ENCODE data around the gene KLRK1.
"Not testable (repeated sequence)": the region's sequence is repeated elsewhere in the genome, so short reads cannot be mapped to it uniquely, and the experiment has no call there.

Gene KLRK1

GRCh38 chr12:10341892-10342509, 47.8 kb downstream of the KLRK1 start:
- no peak for TF ChIP-seq CTCF (IDR thresholded peaks at IDR 0.05; ENCODE audit: low read depth, low read length)
- H3K4me3 ChIP-seq (ENCODE audit: low read depth, low read length) = no peak overlapping the region

GRCh38 chr12:10340946-10341345, 48.9 kb downstream of the KLRK1 start:
- H3K4me3 ChIP-seq (ENCODE audit: low read depth, low read length) = not testable (repeated sequence)

DNA sequence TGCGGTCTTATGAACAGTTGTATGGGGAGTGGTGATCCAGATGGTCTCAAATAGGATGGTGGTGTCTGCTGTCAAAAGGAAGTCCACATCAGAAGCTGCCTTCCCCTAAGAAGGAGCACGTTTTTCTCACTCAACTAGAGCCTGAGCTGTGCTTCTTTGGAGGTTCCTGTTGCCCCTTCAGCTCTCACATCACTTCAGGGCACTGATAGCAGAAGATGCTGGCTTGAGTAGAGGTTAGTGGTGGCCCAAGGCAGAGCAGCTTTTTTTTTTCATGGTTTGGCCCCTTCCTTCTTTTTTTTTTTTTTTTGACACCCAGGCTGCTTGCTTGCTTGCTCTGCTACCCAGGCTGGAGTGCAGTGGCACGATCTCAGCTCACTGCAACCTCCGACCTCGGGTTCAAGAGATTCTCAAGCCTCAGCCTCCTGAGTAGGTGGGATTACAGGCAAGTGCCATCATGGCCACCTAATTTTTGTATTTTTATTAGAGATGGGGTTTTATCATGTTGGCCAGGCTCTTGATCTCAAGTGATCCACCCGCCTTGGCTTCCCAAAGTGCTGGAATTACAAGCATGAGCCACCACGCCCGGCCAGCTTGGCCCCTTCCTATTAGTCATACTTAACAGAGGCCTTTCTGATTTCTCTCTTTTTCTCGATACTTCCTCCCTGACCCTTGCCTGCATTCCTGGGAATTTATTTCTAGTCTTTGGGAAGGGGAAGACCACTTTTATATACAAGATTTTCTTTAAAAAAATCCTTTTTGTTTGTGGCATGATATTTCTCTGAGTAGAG, 50.6 kb downstream of the KLRK1 start:
- no peak for TF ChIP-seq CTCF (IDR thresholded peaks at IDR 0.05; ENCODE audit: low read depth, low read length)
- no peak overlapping the region for H3K4me3 ChIP-seq (ENCODE audit: low read depth, low read length)

- H3K4me3 ChIP-seq (ENCODE audit: low read depth, low read length) = not testable (repeated sequence)
These were observed 51.4 kb downstream of the KLRK1 start for GRCh38 chr12:10338470-10338869.

GRCh38 chr12:10336196-10336595, 53.6 kb downstream of the KLRK1 start:
- H3K4me3 ChIP-seq (ENCODE audit: low read depth, low read length) = not testable (repeated sequence)

DNA sequence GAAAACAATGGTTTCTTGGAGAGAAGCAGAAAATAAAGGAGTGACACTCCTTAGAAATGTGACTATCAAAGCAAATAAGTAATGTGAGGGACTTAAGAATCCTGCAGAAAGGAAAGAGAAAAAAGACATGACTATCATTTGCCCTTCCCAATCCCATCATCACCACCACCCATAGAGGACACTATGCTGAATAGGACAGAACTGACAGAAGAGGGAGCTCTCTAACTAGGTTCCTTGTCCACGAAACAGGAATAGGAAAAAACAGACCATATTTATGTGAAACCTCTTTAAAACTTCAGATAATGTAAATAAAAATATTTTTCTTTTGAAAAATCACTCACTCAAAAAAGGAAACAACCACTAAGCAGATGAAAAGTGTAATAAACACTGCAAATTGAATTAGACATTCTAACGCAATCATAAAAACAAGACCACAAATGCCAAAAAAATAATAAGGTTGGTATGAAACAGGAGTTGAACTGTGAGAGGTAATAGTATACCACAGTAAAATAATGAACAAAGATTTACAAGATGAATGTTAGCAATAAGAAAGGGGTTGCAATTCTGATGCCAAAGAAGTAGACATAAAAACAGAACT, 58.1 kb downstream of the KLRK1 start:
- TF ChIP-seq CTCF (IDR thresholded peaks at IDR 0.05; ENCODE audit: low read depth, low read length) = peak; percentile 65; the same call in 1 of the 2 replicates
- H3K4me3 ChIP-seq (ENCODE audit: low read depth, low read length) = no peak overlapping the region

GRCh38 chr12:10328691-10329090, 61.1 kb downstream of the KLRK1 start:
- H3K4me3 ChIP-seq (ENCODE audit: low read depth, low read length) = not testable (repeated sequence)
